H1 (cell line): Measurements from ENCODE around the gene KCNQ1. TPM values are rescaled to one million over a fixed set of nuclear protein-coding genes. Genes with fewer than 3 reads are reported as not detected.

ENCODE experiments used
- TAF7 ChIP-seq: optimal IDR thresholded peaks from 2 replicates; pipeline ENCODE3; 2011; ENCODE audit warnings: low read depth, mild to moderate bottlenecking, inconsistent platforms, low read length, moderate library complexity, borderline replicate concordance
- polyA plus RNA-seq, 7 experiments: library from polyadenylated mRNA; depleted of rRNA in 3 of 7; stranded (reverse) in 5 of 7; unstranded in 2 of 7; fragments of >200 nt in 5 of 7; fragments of 200-250 nt in 2 of 7; gene quantifications; 1 replicate in 5 of 7; 2 replicates in 1 of 7; 4 replicates in 1 of 7; pipeline versions ENCODE4 v1.2.1 to v1.2.3, GENCODE V29; 2011 to 2013; ENCODE audit warnings: missing spikeins in 2 of 7, mixed read lengths in 2 of 7
- total RNA-seq: library from RNA; stranded (reverse); fragmentation: NEBNext Ultra II Directional; extraction: Animal tissue kit (Norgen Biotek cat#: 25700); gene quantifications from 2 replicates; pipeline ENCODE4 v1.2.1, GENCODE V29; 2021

The KCNQ1 gene
- total and polyA plus RNA-seq, 2 of the 8 experiments (the other 6 are each of a cell fraction or from before 2014, with no cell fraction given): 1.9 to 2.0 TPM

- no peak for TF ChIP-seq TAF7
Measured at GRCh38 chr11:2704896-2705606, 260.2 kb downstream of the KCNQ1 start (continued).
